ENCODE data around the gene CCDC122. TPM values are rescaled to one million over a fixed set of nuclear protein-coding genes. Genes with fewer than 3 reads are reported as not detected.

Gene CCDC122
- total RNA-seq, 1 donor from 2014 or later: 12.4 TPM

DNA sequence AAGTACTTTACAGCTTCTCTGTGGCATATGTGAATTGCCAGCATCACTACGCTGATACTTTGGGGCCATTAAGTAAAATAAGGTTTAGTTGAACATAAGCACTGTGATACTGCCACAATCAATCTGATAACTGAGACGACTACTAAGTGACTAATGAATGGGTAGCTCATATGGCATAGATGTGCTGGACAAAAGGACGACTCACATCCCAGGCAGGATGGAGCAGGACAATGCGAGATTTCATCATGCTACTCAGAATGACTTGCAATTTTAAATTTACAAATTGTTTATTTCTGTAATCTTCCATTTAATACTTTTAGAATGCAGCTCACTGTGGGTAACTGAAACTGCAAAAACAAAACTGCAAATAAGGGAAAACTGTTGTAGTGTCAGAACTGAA is 13.6 kb downstream of the CCDC122 start:
- Mint-ChIP-seq H3K4me1 (ENCODE audit: unreplicated experiment) (peaks cover 3% of the 10 kb centered on the region), H3K9me3 (ENCODE audit: unreplicated experiment) (peaks cover 5% of the 10 kb centered on the region), H3K4me3 (ENCODE audit: unreplicated experiment) (no peak overlapping the region), H3K36me3 (ENCODE audit: unreplicated experiment) (peaks cover 12% of the 10 kb centered on the region), H3K27me3 (ENCODE audit: unreplicated experiment) (no peaks in the 10 kb centered on the region), H3K27ac (ENCODE audit: unreplicated experiment) (no peak overlapping the region)
- DNase-seq (ENCODE audit: extremely low spot score, unreplicated experiment): no peak
- TF ChIP-seq CTCF (IDR thresholded peaks at IDR 0.05): no peak

GRCh38 chr13:43864921-43865320 is 14.6 kb downstream of the CCDC122 start:
- Mint-ChIP-seq H3K36me3 (ENCODE audit: unreplicated experiment) (peaks cover 16% of the 10 kb centered on the region), H3K4me1 (ENCODE audit: unreplicated experiment) (peaks cover 3% of the 10 kb centered on the region), H3K27ac (ENCODE audit: unreplicated experiment) (no peak overlapping the region), H3K9me3 (ENCODE audit: unreplicated experiment) (peaks cover 5% of the 10 kb centered on the region), H3K27me3 (ENCODE audit: unreplicated experiment) (no peaks in the 10 kb centered on the region), H3K4me3 (ENCODE audit: unreplicated experiment) (no peak overlapping the region)
- no peak for TF ChIP-seq CTCF (IDR thresholded peaks at IDR 0.05)
- no peak for DNase-seq (ENCODE audit: extremely low spot score, unreplicated experiment)

DNA sequence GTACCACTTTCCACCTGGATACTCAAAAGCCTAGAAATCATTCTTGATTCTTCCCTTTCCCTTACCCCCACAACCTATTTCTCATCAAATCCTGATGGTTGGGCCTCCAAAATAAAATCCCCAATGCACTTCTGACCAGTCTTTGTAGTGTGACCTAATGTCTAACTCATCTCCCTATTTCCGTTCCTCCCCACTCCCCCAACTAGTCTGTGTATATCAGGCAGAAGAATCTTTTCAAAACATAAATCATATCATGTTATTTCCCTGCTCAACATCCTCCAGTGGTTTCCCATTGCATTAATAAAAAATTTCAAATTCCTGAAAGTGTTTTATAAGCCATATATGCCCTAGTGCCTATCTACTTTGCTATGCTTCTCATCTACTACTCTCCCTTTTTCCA is 17.7 kb downstream of the CCDC122 start:
- Mint-ChIP-seq H3K4me1 (ENCODE audit: unreplicated experiment) (peaks cover 3% of the 10 kb centered on the region), H3K27me3 (ENCODE audit: unreplicated experiment) (no peaks in the 10 kb centered on the region), H3K27ac (ENCODE audit: unreplicated experiment) (no peak overlapping the region), H3K9me3 (ENCODE audit: unreplicated experiment) (peaks cover 5% of the 10 kb centered on the region), H3K36me3 (ENCODE audit: unreplicated experiment) (peaks cover 20% of the 10 kb centered on the region), H3K4me3 (ENCODE audit: unreplicated experiment) (no peak overlapping the region)
- no peak for DNase-seq (ENCODE audit: extremely low spot score, unreplicated experiment)
- TF ChIP-seq CTCF (IDR thresholded peaks at IDR 0.05): no peak

GRCh38 chr13:43852923-43853404 is 26.6 kb downstream of the CCDC122 start:
- no peak for DNase-seq (ENCODE audit: extremely low spot score, unreplicated experiment)
- peaks cover 65% of the 10 kb centered on the region for H3K36me3 Mint-ChIP-seq (ENCODE audit: unreplicated experiment)
- no peak overlapping the region for H3K27ac Mint-ChIP-seq (ENCODE audit: unreplicated experiment)
- H3K4me3 Mint-ChIP-seq (ENCODE audit: unreplicated experiment): no peak overlapping the region
- peaks cover 62% of the 10 kb centered on the region for H3K9me3 Mint-ChIP-seq (ENCODE audit: unreplicated experiment)
- TF ChIP-seq CTCF (IDR thresholded peaks at IDR 0.05): no peak
- peaks cover 6% of the 10 kb centered on the region for H3K4me1 Mint-ChIP-seq (ENCODE audit: unreplicated experiment)
- H3K27me3 Mint-ChIP-seq (ENCODE audit: unreplicated experiment): no peaks in the 10 kb centered on the region

- Mint-ChIP-seq H3K36me3 (ENCODE audit: unreplicated experiment) (peaks cover 68% of the 10 kb centered on the region), H3K27me3 (ENCODE audit: unreplicated experiment) (no peaks in the 10 kb centered on the region), H3K27ac (ENCODE audit: unreplicated experiment) (no peak overlapping the region), H3K9me3 (ENCODE audit: unreplicated experiment) (peaks cover 61% of the 10 kb centered on the region), H3K4me1 (ENCODE audit: unreplicated experiment) (peaks cover 6% of the 10 kb centered on the region), H3K4me3 (ENCODE audit: unreplicated experiment) (no peak overlapping the region)
- DNase-seq (ENCODE audit: extremely low spot score, unreplicated experiment): no peak
- no peak for TF ChIP-seq CTCF (IDR thresholded peaks at IDR 0.05)
Measured at GRCh38 chr13:43850873-43851272, 28.7 kb downstream of the CCDC122 start.

Measured in osteocyte (in vitro differentiated cells).